ENCODE results near the gene DCAF10.
A peak's percentile ranks its signal among the peaks of the same experiment; 100 is the strongest.

DNA sequence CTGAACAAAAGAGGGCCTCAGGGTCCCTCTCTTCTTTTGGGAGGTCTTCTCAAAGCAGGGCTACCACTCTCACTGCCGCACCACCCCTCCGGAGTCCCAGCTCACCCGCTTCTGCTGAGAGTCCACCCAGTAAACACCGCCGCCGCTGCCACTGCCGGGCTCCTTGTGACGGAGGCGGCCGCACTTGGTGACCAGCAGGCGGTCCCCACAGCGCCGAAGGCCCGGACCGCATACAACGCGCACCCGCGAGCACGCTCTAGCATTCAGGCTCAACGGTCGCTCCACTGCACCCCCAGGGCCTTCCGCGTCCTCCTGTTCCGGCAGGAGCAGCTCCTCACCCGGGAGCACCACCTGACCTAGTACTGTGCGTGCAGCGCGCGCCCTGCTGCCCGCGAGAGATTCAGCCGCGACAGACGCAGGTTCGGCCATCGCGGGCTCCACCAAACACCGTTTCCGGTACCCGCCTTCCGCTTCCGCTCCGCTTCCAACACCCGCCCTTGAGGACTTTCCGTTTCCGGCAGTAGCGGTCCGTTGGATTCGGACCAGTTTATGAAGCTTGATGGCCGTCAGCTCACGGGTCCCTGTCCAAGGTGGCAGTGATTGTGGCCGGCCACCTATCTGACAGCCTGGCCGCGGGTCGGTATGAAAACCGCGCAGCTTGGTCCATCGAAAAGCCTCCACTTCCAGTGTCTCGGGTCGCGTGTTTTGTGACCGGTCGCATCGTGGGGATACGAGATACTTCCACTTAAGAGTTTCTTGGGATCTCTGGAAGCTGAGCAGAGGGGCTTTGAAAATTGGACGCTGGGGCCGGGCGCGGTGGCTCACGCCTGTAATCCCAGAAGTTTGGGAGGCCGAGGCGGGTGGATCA lies 15.7 kb upstream of the DCAF10 start, which contains the start of gene EXOSC3:
- TF ChIP-seq, protein P1, sequence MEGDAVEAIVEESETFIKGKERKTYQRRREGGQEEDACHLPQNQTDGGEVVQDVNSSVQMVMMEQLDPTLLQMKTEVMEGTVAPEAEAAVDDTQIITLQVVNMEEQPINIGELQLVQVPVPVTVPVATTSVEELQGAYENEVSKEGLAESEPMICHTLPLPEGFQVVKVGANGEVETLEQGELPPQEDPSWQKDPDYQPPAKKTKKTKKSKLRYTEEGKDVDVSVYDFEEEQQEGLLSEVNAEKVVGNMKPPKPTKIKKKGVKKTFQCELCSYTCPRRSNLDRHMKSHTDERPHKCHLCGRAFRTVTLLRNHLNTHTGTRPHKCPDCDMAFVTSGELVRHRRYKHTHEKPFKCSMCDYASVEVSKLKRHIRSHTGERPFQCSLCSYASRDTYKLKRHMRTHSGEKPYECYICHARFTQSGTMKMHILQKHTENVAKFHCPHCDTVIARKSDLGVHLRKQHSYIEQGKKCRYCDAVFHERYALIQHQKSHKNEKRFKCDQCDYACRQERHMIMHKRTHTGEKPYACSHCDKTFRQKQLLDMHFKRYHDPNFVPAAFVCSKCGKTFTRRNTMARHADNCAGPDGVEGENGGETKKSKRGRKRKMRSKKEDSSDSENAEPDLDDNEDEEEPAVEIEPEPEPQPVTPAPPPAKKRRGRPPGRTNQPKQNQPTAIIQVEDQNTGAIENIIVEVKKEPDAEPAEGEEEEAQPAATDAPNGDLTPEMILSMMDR (IDR thresholded peaks at IDR 0.05; ENCODE audit: low read depth, low read length, missing input control) = no peak
- TF ChIP-seq EGR1 (IDR thresholded peaks at IDR 0.05; ENCODE audit: low read depth in 2 of 2) = peak; percentile 73 to 84
- TF ChIP-seq YY1 (IDR thresholded peaks at IDR 0.05) = peak; percentile 95
- peak; percentile 45 for TF ChIP-seq TAF1 (conservative IDR thresholded peaks at IDR 0.05)
- TF ChIP-seq, protein P2, sequence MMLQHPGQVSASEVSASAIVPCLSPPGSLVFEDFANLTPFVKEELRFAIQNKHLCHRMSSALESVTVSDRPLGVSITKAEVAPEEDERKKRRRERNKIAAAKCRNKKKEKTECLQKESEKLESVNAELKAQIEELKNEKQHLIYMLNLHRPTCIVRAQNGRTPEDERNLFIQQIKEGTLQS (IDR thresholded peaks at IDR 0.05) = no peak
- TF ChIP-seq, protein P3, sequence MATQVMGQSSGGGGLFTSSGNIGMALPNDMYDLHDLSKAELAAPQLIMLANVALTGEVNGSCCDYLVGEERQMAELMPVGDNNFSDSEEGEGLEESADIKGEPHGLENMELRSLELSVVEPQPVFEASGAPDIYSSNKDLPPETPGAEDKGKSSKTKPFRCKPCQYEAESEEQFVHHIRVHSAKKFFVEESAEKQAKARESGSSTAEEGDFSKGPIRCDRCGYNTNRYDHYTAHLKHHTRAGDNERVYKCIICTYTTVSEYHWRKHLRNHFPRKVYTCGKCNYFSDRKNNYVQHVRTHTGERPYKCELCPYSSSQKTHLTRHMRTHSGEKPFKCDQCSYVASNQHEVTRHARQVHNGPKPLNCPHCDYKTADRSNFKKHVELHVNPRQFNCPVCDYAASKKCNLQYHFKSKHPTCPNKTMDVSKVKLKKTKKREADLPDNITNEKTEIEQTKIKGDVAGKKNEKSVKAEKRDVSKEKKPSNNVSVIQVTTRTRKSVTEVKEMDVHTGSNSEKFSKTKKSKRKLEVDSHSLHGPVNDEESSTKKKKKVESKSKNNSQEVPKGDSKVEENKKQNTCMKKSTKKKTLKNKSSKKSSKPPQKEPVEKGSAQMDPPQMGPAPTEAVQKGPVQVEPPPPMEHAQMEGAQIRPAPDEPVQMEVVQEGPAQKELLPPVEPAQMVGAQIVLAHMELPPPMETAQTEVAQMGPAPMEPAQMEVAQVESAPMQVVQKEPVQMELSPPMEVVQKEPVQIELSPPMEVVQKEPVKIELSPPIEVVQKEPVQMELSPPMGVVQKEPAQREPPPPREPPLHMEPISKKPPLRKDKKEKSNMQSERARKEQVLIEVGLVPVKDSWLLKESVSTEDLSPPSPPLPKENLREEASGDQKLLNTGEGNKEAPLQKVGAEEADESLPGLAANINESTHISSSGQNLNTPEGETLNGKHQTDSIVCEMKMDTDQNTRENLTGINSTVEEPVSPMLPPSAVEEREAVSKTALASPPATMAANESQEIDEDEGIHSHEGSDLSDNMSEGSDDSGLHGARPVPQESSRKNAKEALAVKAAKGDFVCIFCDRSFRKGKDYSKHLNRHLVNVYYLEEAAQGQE (IDR thresholded peaks at IDR 0.05) = peak; percentile 96
- TF ChIP-seq, protein P4, sequence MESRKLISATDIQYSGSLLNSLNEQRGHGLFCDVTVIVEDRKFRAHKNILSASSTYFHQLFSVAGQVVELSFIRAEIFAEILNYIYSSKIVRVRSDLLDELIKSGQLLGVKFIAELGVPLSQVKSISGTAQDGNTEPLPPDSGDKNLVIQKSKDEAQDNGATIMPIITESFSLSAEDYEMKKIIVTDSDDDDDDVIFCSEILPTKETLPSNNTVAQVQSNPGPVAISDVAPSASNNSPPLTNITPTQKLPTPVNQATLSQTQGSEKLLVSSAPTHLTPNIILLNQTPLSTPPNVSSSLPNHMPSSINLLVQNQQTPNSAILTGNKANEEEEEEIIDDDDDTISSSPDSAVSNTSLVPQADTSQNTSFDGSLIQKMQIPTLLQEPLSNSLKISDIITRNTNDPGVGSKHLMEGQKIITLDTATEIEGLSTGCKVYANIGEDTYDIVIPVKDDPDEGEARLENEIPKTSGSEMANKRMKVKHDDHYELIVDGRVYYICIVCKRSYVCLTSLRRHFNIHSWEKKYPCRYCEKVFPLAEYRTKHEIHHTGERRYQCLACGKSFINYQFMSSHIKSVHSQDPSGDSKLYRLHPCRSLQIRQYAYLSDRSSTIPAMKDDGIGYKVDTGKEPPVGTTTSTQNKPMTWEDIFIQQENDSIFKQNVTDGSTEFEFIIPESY (IDR thresholded peaks at IDR 0.05) = no peak
- TF ChIP-seq, protein P5, sequence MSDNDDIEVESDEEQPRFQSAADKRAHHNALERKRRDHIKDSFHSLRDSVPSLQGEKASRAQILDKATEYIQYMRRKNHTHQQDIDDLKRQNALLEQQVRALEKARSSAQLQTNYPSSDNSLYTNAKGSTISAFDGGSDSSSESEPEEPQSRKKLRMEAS (IDR thresholded peaks at IDR 0.05) = peak; percentile 85
- no peak for TF ChIP-seq SP1 (IDR thresholded peaks at IDR 0.05)

All from liver (tissue), 3 donors.